ENCODE results near the gene EFHC1. TPM values are rescaled to one million over a fixed set of nuclear protein-coding genes. Genes with fewer than 3 reads are reported as not detected.

The EFHC1 gene
- total RNA-seq, 1 experiment from 2014 or later = 15.5 TPM

DNA sequence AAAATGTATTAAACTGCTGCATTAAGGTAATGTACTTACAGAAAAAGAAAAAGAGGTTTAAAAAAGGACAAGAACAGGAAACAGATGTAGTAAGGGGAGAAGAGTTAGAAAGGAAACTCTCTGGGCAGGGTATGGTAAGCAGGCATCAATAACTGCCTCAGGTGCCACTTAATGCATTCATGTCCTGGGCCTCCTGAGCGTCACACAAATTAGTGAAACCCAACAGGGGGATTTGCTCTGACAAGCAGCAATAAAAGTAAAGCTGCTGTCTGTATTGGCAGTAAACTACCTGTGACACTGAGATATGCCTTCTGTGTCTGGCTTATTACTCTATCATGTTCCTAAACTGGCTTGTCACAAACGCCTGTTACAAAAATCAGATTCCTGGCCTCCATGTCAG is 1.5 kb upstream of the EFHC1 start:
- Mint-ChIP-seq H3K4me3 (no peak overlapping the region), H3K4me1 (peaks cover 10% of the 10 kb centered on the region), H3K36me3 (no peaks in the 10 kb centered on the region), H3K27ac (no peak overlapping the region), H3K27me3 (ENCODE audit: low read depth) (no peaks in the 10 kb centered on the region), H3K9me3 (no peaks in the 10 kb centered on the region)
- TF ChIP-seq, protein P1, sequence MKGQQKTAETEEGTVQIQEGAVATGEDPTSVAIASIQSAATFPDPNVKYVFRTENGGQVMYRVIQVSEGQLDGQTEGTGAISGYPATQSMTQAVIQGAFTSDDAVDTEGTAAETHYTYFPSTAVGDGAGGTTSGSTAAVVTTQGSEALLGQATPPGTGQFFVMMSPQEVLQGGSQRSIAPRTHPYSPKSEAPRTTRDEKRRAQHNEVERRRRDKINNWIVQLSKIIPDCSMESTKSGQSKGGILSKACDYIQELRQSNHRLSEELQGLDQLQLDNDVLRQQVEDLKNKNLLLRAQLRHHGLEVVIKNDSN (CRISPR knock-in tag; IDR thresholded peaks at IDR 0.05) = no peak
- TF ChIP-seq ZNF281 (CRISPR knock-in tag; IDR thresholded peaks at IDR 0.05) = no peak
- TF ChIP-seq MXD4 (CRISPR knock-in tag; IDR thresholded peaks at IDR 0.05; ENCODE audit: borderline replicate concordance) = no peak
- TF ChIP-seq EMX1 (CRISPR knock-in tag; IDR thresholded peaks at IDR 0.05) = no peak
- TF ChIP-seq MAX (CRISPR knock-in tag; IDR thresholded peaks at IDR 0.05) = no peak
- TF ChIP-seq, protein P2, sequence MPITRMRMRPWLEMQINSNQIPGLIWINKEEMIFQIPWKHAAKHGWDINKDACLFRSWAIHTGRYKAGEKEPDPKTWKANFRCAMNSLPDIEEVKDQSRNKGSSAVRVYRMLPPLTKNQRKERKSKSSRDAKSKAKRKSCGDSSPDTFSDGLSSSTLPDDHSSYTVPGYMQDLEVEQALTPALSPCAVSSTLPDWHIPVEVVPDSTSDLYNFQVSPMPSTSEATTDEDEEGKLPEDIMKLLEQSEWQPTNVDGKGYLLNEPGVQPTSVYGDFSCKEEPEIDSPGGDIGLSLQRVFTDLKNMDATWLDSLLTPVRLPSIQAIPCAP (CRISPR knock-in tag; IDR thresholded peaks at IDR 0.05) = no peak
- no peak for TF ChIP-seq USF2 (CRISPR knock-in tag; IDR thresholded peaks at IDR 0.05)
- TF ChIP-seq, protein P3, sequence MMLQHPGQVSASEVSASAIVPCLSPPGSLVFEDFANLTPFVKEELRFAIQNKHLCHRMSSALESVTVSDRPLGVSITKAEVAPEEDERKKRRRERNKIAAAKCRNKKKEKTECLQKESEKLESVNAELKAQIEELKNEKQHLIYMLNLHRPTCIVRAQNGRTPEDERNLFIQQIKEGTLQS (CRISPR knock-in tag; conservative IDR thresholded peaks at IDR 0.05) = no peak
- TF ChIP-seq SMAD4 (CRISPR knock-in tag; IDR thresholded peaks at IDR 0.05) = no peak
- no peak for TF ChIP-seq TCF7 (CRISPR knock-in tag; IDR thresholded peaks at IDR 0.05; ENCODE audit: low read depth)
- no peak for TF ChIP-seq E2F4 (CRISPR knock-in tag; IDR thresholded peaks at IDR 0.05; ENCODE audit: borderline replicate concordance, low read depth)
- no peak for TF ChIP-seq ZMAT4 (CRISPR knock-in tag; IDR thresholded peaks at IDR 0.05)
- no peak for TF ChIP-seq ZNF423 (CRISPR knock-in tag; IDR thresholded peaks at IDR 0.05)
- TF ChIP-seq MYBL2 (CRISPR knock-in tag; IDR thresholded peaks at IDR 0.05) = no peak
- TF ChIP-seq, protein P4, sequence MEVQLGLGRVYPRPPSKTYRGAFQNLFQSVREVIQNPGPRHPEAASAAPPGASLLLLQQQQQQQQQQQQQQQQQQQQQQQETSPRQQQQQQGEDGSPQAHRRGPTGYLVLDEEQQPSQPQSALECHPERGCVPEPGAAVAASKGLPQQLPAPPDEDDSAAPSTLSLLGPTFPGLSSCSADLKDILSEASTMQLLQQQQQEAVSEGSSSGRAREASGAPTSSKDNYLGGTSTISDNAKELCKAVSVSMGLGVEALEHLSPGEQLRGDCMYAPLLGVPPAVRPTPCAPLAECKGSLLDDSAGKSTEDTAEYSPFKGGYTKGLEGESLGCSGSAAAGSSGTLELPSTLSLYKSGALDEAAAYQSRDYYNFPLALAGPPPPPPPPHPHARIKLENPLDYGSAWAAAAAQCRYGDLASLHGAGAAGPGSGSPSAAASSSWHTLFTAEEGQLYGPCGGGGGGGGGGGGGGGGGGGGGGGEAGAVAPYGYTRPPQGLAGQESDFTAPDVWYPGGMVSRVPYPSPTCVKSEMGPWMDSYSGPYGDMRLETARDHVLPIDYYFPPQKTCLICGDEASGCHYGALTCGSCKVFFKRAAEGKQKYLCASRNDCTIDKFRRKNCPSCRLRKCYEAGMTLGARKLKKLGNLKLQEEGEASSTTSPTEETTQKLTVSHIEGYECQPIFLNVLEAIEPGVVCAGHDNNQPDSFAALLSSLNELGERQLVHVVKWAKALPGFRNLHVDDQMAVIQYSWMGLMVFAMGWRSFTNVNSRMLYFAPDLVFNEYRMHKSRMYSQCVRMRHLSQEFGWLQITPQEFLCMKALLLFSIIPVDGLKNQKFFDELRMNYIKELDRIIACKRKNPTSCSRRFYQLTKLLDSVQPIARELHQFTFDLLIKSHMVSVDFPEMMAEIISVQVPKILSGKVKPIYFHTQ (CRISPR knock-in tag; IDR thresholded peaks at IDR 0.05) = no peak
- TF ChIP-seq, protein P5, sequence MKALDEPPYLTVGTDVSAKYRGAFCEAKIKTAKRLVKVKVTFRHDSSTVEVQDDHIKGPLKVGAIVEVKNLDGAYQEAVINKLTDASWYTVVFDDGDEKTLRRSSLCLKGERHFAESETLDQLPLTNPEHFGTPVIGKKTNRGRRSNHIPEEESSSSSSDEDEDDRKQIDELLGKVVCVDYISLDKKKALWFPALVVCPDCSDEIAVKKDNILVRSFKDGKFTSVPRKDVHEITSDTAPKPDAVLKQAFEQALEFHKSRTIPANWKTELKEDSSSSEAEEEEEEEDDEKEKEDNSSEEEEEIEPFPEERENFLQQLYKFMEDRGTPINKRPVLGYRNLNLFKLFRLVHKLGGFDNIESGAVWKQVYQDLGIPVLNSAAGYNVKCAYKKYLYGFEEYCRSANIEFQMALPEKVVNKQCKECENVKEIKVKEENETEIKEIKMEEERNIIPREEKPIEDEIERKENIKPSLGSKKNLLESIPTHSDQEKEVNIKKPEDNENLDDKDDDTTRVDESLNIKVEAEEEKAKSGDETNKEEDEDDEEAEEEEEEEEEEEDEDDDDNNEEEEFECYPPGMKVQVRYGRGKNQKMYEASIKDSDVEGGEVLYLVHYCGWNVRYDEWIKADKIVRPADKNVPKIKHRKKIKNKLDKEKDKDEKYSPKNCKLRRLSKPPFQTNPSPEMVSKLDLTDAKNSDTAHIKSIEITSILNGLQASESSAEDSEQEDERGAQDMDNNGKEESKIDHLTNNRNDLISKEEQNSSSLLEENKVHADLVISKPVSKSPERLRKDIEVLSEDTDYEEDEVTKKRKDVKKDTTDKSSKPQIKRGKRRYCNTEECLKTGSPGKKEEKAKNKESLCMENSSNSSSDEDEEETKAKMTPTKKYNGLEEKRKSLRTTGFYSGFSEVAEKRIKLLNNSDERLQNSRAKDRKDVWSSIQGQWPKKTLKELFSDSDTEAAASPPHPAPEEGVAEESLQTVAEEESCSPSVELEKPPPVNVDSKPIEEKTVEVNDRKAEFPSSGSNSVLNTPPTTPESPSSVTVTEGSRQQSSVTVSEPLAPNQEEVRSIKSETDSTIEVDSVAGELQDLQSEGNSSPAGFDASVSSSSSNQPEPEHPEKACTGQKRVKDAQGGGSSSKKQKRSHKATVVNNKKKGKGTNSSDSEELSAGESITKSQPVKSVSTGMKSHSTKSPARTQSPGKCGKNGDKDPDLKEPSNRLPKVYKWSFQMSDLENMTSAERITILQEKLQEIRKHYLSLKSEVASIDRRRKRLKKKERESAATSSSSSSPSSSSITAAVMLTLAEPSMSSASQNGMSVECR (CRISPR knock-in tag; IDR thresholded peaks at IDR 0.05; ENCODE audit: borderline replicate concordance) = no peak
- POLR2A ChIA-PET = interaction anchor here (0.6 to 1.2 kb wide), 3 partner anchors 134 to 239 kb away, joined by 3 to 4 read pairs (median 3); partner anchors contain the start of gene MCM3
- CTCF ChIA-PET = interaction anchor here (0.7 to 3.1 kb wide), 11 partner anchors 11 to 257 kb away, joined by 3 to 20 read pairs (median 7); no protein-coding TSS in a partner anchor
- ATAC-seq = no peak
- DNase-seq (ENCODE audit: low spot score) = no peak

Measured in WTC11 (cell line).